Stimulated activated CD4-positive, alpha-beta T cell treated with anti-CD3 and anti-CD28 coated beads, Interleukin-1b, Interleukin-23, amount 100 ng/mL, for 1 hour (primary cell): ENCODE measurements around the gene ATP6V0C.
A peak's percentile ranks its signal among the peaks of the same experiment; 100 is the strongest.

Source experiments
- DNase-seq, 2 donors: peaks; one replicate each; pipeline ENCODE4 v3.0.0-alpha.2; 2020; ENCODE audit warnings: low read depth in 2 of 2

Gene ATP6V0C

DNA sequence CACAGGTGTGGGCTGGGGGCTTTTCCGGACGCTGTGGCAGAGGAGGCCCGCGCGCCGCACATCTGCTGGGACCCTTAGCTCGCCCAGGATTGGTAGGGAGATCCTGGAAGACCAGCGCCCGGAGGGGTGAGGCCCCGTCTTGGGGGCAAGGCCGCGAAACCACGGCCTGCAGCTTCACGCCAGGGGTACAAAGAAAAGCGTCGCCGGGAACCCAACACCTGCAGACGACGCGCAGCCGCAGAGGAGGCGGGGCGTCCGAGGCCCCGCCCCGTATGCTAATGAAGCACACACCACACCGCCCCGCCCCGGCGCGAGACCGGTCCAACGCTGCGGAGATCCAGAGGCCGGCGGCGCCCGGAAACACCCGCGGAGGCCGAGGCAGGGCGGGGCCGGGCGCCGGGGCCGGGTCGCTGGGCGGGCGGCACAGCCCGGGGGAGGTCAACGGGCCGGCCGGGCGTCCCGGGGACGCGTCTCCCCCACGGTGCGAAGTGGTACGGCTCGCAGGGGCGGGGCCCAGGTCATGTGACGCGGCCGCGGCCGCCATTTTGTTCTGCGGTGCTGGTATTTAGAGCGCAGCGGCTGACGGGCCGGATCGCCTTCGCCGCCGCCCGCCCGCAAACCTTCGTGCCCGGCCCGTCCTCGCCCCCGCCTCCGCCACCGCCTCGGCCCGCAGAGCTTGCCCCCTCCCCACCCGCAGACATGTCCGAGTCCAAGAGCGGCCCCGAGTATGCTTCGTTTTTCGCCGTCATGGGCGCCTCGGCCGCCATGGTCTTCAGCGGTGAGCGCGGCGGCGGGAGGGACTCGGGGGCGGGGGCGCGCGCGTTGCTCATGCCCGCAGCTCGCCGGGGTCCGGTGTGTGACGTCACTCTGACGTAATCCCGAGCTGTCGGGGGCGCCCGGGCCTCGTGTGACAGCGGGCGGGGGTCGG, at the start of gene ATP6V0C:
Gene ATP6V0C (plus strand): TSS at position 548 of the 928 bp plus-strand sequence. CDS start 152 bp downstream, at position 700.
- peak; percentile 85 to 87 for DNase-seq

- no peak for DNase-seq
Measured at GRCh38 chr16:2464333-2464732, 49.4 kb upstream of the ATP6V0C start.

DNA sequence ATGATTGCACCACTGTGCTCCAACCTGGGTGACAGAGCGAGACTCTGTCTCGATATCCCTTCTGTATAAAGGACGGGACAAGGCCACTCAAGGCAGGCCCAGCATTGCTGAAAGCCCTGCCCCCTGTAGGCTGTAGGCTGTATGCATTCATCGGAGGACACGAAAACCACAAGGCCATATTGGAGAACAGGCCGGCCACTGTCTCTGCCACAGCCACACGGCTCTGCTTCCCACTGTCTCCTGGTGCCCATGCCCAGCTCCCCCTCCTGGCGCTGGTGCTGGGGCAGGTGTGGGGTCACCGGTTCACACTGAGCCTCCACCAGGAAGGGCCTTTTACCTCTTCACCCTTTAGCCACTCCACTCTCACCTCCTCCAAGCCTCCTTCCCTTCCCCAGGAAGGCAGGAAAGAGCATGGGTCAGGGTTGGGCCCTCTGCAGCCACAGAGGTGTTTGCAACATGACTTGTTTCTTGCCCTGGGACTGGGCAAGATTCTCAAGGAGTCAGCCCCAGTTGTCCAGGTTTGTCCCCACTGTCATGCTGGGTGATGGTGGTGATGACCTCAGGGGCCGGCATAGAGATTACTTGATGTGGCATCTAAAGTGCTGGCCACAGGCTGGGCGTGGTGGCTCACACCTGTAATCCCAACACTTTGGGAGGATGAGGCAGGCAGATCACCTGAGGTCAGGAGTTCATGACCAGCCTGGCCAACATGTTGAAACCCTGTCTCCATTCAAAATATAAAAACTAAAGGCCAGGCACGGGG, 47.9 kb upstream of the ATP6V0C start:
- no peak for DNase-seq

DNA sequence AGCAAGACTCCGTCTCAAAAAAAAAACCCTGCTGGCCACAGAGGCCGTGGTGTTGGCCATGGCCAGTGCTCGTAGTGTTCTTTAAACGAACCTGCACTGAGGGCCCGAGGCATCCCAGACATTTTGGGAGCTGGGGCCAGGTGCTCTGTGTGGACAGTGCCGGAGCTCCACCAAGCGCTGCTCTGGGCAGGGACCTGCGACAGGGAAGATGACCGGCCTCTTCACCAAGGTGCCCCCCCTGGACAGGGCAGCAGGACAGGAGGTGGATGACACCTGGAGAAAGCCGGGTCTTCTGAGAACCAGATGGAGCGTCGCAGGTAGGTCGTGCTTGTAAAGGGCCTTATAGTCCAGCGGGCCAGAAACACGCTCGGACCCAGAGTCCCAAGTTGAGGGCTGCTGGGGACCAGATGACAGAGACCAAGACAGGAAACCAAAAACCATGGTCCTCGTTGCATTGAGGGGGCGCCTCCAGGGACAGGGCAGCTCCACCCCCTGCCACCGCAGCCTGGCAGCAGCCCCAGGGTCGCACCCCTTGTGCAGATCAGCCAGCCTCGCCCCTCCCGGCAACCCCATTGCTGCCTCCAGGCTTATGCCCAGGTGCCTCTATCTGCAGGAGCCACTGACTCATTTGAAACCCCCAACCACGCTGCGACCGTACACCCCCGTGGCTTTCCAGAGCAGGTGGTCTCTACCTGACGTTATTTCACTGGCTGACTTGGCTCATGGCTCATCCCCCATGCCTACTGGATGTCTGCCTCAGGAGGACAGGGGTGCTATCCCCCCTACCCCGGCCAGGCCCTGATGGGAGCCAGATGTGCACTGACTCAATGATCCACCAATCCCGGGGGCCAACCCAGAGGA, 46.9 kb upstream of the ATP6V0C start:
- no peak for DNase-seq

- no peak for DNase-seq
Measured at GRCh38 chr16:2467528-2468232, 46.1 kb upstream of the ATP6V0C start.

DNA sequence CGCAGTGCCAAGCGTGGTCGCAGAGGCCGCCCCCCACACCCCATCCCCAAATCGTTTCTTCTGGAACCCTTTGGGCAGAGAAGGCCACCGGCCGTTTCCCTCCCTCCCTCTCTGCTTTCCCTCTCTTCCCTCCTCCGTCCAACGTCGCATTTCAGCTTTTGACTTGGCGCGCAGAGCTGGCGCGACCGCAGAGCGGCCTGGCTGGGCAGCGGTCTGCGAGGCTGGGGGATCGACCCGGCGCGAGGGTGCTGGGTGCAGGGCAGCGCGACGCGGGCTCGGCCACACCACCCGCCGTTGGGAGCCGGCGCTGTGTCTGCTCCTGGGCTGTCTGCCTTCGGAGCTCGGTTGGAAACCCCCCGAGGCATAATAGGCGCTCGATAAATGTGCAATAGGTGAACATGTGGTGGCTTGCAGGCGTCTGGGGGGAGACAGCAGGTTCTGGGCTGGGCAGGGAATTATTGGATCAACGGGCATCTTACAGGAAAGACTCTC, 45.5 kb upstream of the ATP6V0C start:
- DNase-seq, result no peak

GRCh38 chr16:2468725-2469398, 44.9 kb upstream of the ATP6V0C start:
- DNase-seq, result no peak

DNA sequence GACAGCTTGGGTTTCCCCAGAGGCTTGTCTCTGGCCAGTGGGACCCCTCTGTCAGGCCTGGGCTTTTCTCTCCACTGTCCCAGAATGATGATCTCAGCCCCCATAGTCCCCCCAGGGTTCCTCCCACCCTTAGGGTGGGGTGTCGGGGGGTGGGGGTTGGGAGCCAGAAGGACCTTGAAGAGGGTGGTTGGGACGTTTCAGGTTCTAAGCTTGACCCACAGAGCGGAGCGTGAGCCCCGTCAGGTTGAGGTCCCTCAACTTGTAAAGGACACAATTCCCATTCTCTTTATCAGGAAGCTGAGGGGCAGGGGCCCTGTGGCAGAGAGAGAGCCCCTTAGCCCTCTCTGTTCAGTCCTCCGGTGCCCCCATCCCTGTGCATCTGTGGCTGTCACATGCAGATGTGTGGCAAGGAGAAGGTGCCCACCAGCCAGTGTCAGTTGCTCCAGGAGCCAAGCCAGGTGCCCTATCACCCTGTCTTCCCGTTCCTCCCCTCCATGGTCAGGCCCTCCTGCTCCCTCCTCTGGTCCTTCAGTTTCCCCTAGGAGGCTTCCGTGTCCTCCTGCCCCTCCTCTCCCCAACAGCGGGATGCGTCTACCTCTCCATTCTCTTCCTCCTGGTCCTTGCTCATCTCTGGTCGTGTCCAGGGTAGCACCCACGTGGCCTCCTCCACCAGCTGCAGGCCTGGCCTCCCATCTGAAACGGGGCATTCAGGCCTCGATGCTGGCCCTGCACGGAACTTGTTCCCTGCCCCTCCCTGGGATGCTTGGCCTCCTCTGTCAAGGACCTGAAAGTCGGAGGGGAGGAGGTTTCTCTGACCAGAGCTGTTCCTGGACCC, 44.1 kb upstream of the ATP6V0C start:
- DNase-seq, result no peak

DNA sequence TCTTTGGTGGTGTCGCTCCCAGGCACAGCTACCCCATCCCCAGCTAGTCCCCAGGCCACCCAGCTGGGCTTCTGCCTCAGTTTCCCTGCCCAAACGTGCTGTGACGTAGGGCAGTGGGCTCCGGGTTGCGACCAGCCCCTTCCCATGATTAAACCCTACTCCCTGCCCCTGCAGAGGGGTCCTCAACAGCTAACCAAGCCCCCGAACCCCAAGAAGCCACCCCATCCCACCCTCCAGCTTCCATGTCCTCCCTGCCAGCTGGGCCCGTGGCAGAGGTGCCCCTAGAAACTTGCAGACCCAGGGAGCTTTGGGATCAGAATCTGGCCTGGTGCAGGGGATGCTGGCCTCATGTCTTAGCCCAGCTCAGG, 43.5 kb upstream of the ATP6V0C start:
- DNase-seq, result no peak

DNA sequence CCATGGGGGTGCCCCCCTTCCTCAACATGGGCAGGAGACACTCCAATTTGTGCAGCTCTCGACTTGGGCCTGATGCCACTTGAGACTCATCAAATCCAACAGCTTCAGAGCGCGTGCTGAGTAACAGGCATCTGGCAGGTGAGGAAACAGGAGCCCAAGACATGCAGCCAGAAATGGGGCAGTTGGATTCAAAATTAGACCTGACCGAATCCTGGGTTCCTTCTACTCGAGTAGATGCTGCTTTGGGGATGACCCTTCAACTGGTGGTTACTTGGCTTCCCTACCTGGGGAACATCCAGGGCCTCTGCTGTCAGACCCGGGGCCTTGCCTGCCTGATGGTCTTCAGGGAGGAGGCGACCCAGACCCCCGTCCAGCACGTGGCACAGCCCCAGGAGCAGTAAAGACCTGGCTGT, 43.1 kb upstream of the ATP6V0C start:
- DNase-seq, result no peak

DNA sequence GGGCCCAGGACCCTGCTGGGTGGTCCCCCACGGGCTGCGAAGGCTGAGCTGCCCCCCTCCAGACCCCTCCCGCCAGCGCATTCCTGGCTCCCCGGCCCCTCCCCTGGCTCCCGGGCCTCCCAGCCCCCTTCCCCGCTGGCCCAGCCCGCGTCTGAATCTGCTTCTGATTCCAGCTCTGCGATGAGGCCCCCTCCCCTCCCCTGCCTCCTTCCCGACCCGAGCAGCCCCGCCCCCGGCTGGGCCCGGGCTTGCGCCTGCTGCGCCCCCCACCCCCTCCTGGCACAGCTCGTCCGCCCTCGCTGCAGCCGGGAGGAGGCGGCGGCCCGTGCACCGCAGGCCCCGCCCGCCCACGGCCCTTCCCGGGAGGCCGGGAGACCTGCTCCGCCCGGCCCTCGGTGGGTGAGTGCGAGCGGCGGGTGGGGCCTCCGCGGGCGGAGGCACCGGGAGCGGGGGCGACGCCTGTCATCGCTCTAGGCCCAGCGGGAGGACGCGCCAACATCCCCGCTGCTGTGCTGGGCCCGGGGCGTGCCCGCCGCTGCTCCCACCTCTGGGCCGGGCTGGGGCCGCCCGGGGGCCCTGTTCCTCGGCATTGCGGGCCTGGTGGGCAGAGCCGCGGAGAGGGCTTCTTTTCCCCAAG, 42.6 kb upstream of the ATP6V0C start, which contains the start of gene NTN3:
Gene NTN3 (plus strand): TSS at position 282 of the 637 bp plus-strand sequence. CDS start 405 bp downstream, outside the sequence.
- DNase-seq, result no peak

DNA sequence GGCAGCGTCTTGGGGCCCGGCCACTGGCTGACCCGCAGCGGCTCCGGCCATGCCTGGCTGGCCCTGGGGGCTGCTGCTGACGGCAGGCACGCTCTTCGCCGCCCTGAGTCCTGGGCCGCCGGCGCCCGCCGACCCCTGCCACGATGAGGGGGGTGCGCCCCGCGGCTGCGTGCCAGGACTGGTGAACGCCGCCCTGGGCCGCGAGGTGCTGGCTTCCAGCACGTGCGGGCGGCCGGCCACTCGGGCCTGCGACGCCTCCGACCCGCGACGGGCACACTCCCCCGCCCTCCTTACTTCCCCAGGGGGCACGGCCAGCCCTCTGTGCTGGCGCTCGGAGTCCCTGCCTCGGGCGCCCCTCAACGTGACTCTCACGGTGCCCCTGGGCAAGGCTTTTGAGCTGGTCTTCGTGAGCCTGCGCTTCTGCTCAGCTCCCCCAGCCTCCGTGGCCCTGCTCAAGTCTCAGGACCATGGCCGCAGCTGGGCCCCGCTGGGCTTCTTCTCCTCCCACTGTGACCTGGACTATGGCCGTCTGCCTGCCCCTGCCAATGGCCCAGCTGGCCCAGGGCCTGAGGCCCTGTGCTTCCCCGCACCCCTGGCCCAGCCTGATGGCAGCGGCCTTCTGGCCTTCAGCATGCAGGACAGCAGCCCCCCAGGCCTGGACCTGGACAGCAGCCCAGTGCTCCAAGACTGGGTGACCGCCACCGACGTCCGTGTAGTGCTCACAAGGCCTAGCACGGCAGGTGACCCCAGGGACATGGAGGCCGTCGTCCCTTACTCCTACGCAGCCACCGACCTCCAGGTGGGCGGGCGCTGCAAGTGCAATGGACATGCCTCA, 41.9 kb upstream of the ATP6V0C start:
- DNase-seq, result no peak

GRCh38 chr16:2472488-2472864, 41.3 kb upstream of the ATP6V0C start:
- DNase-seq, result no peak

DNA sequence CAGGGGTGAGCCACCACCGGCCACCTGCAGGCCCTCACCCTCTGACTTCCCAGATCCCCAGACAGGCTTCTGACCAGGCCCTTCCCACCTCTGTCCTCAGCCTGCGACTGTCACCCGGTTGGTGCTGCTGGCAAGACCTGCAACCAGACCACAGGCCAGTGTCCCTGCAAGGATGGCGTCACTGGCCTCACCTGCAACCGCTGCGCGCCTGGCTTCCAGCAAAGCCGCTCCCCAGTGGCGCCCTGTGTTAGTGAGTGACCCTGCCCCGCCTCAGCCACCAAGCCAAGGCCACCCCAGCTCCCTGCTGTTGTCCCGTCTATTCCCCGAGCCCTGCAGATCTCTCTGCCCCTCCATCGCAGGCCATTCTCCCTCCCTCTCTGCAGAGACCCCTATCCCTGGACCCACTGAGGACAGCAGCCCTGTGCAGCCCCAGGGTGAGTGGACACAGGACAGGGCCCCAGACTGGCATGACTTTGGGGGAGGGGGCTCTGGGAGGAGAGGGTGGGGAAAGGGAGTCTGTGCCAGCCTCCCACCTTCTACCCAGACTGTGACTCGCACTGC, 40.8 kb upstream of the ATP6V0C start:
- DNase-seq, result no peak

DNA sequence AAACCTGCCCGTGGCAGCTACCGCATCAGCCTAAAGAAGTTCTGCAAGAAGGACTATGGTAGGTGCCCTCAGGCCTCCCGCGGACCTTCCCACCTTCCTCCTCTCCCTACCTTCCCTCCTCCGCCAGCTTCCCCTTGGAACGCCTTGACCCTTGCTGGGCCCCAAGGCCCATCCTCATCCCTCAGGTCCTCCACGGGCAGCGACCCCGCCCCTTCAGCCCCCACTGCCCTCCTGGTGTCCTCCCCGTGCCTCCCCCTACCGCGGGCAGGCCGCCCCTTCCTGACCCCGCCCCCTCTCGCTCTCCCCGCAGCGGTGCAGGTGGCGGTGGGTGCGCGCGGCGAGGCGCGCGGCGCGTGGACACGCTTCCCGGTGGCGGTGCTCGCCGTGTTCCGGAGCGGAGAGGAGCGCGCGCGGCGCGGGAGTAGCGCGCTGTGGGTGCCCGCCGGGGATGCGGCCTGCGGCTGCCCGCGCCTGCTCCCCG, 40.3 kb upstream of the ATP6V0C start:
- DNase-seq, result no peak

- DNase-seq, result no peak
Measured at GRCh38 chr16:2473999-2474876, 39.5 kb upstream of the ATP6V0C start.
